Stomach smooth muscle (tissue), 2 donors: ENCODE measurements around the gene USP8.

Source experiments
- H3K27ac ChIP-seq: one replicate; pipeline ENCODE4 v1.7.0; 2013; ENCODE audit warnings: mild to moderate bottlenecking, low read length, inconsistent platforms
- H3K27me3 ChIP-seq, 2 donors: one replicate each; pipeline ENCODE4 v1.7.0; 2013; ENCODE audit warnings: low read length in 2 of 2; ENCODE audit not compliant: insufficient read depth in 2 of 2, control insufficient read depth in 1 of 2
- H3K36me3 ChIP-seq, 2 donors: one replicate each; pipeline ENCODE4 v1.7.0; 2013; ENCODE audit warnings: low read length in 2 of 2; ENCODE audit not compliant: control insufficient read depth in 2 of 2, insufficient read depth in 2 of 2
- H3K4me1 ChIP-seq: one replicate; pipeline ENCODE4 v1.7.0; 2013; ENCODE audit warnings: low read length; ENCODE audit not compliant: control insufficient read depth, insufficient read depth
- H3K4me3 ChIP-seq, 2 donors: one replicate each; pipeline ENCODE4 v1.7.0; 2013; ENCODE audit warnings: low read length in 2 of 2
- H3K9ac ChIP-seq, 2 donors: one replicate each; pipeline ENCODE4 v1.7.0; 2013; ENCODE audit warnings: low read length in 2 of 2, mild to moderate bottlenecking in 1 of 2
- H3K9me3 ChIP-seq, 2 donors: one replicate each; pipeline ENCODE4 v1.7.0; 2013; ENCODE audit warnings: low read length in 2 of 2; ENCODE audit not compliant: control insufficient read depth in 2 of 2
- donor health status: healthy.
- donor health status: Pancreatic carcinoma.

Gene USP8

GRCh38 chr15:50440932-50441331 is 16.7 kb downstream of the USP8 start:
- peaks cover 9 to 12% of the 10 kb centered on the region in 2 donors for H3K36me3 ChIP-seq
- H3K4me1 ChIP-seq, result no peaks in the 10 kb centered on the region
- no peak overlapping the region for H3K9ac ChIP-seq
- no peaks in the 10 kb centered on the region for H3K9me3 ChIP-seq
- no peak overlapping the region for H3K4me3 ChIP-seq
- no peaks in the 10 kb centered on the region for H3K27me3 ChIP-seq
- H3K27ac ChIP-seq, result no peak overlapping the region

- H3K9ac ChIP-seq, result no peak overlapping the region
- H3K36me3 ChIP-seq, result peaks cover 8 to 14% of the 10 kb centered on the region in 2 donors
- no peaks in the 10 kb centered on the region for H3K4me1 ChIP-seq
- H3K27ac ChIP-seq, result no peak overlapping the region
- no peaks in the 10 kb centered on the region for H3K9me3 ChIP-seq
- H3K4me3 ChIP-seq, result no peak overlapping the region
- H3K27me3 ChIP-seq, result no peaks in the 10 kb centered on the region
Observed at GRCh38 chr15:50452927-50453326, 28.7 kb downstream of the USP8 start.

GRCh38 chr15:50458348-50459112 is 34.3 kb downstream of the USP8 start:
- Histone ChIP-seq H3K4me3 (no peak overlapping the region), H3K9ac (no peak overlapping the region), H3K9me3 (no peaks in the 10 kb centered on the region), H3K36me3 (peaks cover 12 to 21% of the 10 kb centered on the region in 2 donors), H3K27ac (no peak overlapping the region), H3K4me1 (no peaks in the 10 kb centered on the region), H3K27me3 (no peaks in the 10 kb centered on the region)

- no peaks in the 10 kb centered on the region for H3K27me3 ChIP-seq
- H3K9me3 ChIP-seq, result no peaks in the 10 kb centered on the region
- no peak overlapping the region for H3K4me3 ChIP-seq
- no peak overlapping the region for H3K27ac ChIP-seq
- no peak overlapping the region for H3K9ac ChIP-seq
- H3K36me3 ChIP-seq, result peaks cover 8 to 12% of the 10 kb centered on the region in 2 donors
- H3K4me1 ChIP-seq, result no peaks in the 10 kb centered on the region
Observed at GRCh38 chr15:50463423-50464358, 39.5 kb downstream of the USP8 start.

- no peak overlapping the region for H3K9ac ChIP-seq
- H3K27me3 ChIP-seq, result no peaks in the 10 kb centered on the region
- no peaks in the 10 kb centered on the region for H3K9me3 ChIP-seq
- H3K36me3 ChIP-seq, result peaks cover 10 to 15% of the 10 kb centered on the region in 2 donors
- no peak overlapping the region for H3K27ac ChIP-seq
- no peak overlapping the region for H3K4me3 ChIP-seq
- H3K4me1 ChIP-seq, result no peaks in the 10 kb centered on the region
Observed at GRCh38 chr15:50471072-50471471, 46.9 kb downstream of the USP8 start.

GRCh38 chr15:50476143-50476542 is 51.9 kb downstream of the USP8 start:
- H3K9ac ChIP-seq, result no peak overlapping the region
- H3K4me1 ChIP-seq, result no peaks in the 10 kb centered on the region
- no peak overlapping the region for H3K27ac ChIP-seq
- H3K9me3 ChIP-seq, result no peaks in the 10 kb centered on the region
- no peaks in the 10 kb centered on the region for H3K27me3 ChIP-seq
- H3K36me3 ChIP-seq, result peaks cover 10 to 14% of the 10 kb centered on the region in 2 donors
- H3K4me3 ChIP-seq, result no peak overlapping the region

GRCh38 chr15:50484781-50485180 is 60.6 kb downstream of the USP8 start:
- Histone ChIP-seq H3K9me3 (no peaks in the 10 kb centered on the region), H3K9ac (no peak overlapping the region), H3K4me3 (no peak overlapping the region), H3K27me3 (no peaks in the 10 kb centered on the region), H3K36me3 (peaks cover 11 to 23% of the 10 kb centered on the region in 2 donors), H3K27ac (no peak overlapping the region), H3K4me1 (no peaks in the 10 kb centered on the region)

GRCh38 chr15:50485389-50485788 is 61.2 kb downstream of the USP8 start:
- Histone ChIP-seq H3K27ac (no peak overlapping the region), H3K9me3 (no peaks in the 10 kb centered on the region), H3K9ac (no peak overlapping the region), H3K27me3 (no peaks in the 10 kb centered on the region), H3K4me3 (no peak overlapping the region), H3K36me3 (peaks cover 11 to 28% of the 10 kb centered on the region in 2 donors), H3K4me1 (no peaks in the 10 kb centered on the region)

GRCh38 chr15:50487287-50487686 is 63.1 kb downstream of the USP8 start:
- Histone ChIP-seq H3K36me3 (peaks cover 18 to 36% of the 10 kb centered on the region in 2 donors), H3K4me1 (no peaks in the 10 kb centered on the region), H3K27ac (no peak overlapping the region), H3K9ac (no peak overlapping the region), H3K4me3 (no peak overlapping the region), H3K27me3 (no peaks in the 10 kb centered on the region), H3K9me3 (no peaks in the 10 kb centered on the region)

GRCh38 chr15:50493625-50494024 is 69.4 kb downstream of the USP8 start:
- peaks cover 43 to 44% of the 10 kb centered on the region in 2 donors for H3K36me3 ChIP-seq
- no peaks in the 10 kb centered on the region for H3K27me3 ChIP-seq
- H3K4me1 ChIP-seq, result no peaks in the 10 kb centered on the region
- H3K9ac ChIP-seq, result no peak overlapping the region
- H3K9me3 ChIP-seq, result no peaks in the 10 kb centered on the region
- no peak overlapping the region for H3K27ac ChIP-seq
- H3K4me3 ChIP-seq, result no peak overlapping the region
